Measurements from ENCODE around the gene ATP8B3.

The ATP8B3 gene

DNA sequence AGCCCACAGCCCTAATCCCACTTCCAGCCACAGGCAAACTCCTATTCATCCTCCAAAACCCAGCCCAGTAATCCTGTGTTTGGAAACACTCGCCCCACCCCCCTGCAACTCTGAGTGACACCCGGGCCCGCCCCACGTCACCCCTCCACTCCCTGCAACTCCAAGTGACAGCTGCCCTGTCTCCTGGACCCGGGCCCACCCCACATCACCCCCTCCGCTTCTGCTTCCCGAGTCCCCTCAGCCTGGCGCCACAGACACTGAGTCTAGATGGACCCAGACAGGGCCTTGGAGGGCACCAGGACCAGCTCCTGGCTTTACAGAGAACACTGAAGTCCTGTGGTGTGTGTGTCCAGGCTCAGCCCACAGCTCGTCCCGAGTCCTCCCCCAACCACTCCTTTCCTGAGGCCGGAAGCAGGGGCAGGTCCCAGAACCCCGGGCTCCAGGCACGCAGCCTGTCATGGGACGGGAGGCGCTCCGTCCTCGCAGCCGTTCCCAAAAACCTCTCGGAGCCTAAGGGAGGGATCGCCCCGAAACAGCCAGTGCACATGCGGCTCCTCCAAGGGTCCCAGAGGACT lies 28.6 kb upstream of the ATP8B3 start:
- in situ Hi-C loops (cut with HindIII; ENCODE audit: low sequenced_read_pairs): no loop called here
- H3K4me3 ChIP-seq (ENCODE audit: low read depth, low read length): no peak overlapping the region
- DNase-seq (ENCODE audit: low read depth): no peak
- TF ChIP-seq, protein P1, sequence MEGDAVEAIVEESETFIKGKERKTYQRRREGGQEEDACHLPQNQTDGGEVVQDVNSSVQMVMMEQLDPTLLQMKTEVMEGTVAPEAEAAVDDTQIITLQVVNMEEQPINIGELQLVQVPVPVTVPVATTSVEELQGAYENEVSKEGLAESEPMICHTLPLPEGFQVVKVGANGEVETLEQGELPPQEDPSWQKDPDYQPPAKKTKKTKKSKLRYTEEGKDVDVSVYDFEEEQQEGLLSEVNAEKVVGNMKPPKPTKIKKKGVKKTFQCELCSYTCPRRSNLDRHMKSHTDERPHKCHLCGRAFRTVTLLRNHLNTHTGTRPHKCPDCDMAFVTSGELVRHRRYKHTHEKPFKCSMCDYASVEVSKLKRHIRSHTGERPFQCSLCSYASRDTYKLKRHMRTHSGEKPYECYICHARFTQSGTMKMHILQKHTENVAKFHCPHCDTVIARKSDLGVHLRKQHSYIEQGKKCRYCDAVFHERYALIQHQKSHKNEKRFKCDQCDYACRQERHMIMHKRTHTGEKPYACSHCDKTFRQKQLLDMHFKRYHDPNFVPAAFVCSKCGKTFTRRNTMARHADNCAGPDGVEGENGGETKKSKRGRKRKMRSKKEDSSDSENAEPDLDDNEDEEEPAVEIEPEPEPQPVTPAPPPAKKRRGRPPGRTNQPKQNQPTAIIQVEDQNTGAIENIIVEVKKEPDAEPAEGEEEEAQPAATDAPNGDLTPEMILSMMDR (IDR thresholded peaks at IDR 0.05; ENCODE audit: low read depth, low read length, missing control alignments): no peak

DNA sequence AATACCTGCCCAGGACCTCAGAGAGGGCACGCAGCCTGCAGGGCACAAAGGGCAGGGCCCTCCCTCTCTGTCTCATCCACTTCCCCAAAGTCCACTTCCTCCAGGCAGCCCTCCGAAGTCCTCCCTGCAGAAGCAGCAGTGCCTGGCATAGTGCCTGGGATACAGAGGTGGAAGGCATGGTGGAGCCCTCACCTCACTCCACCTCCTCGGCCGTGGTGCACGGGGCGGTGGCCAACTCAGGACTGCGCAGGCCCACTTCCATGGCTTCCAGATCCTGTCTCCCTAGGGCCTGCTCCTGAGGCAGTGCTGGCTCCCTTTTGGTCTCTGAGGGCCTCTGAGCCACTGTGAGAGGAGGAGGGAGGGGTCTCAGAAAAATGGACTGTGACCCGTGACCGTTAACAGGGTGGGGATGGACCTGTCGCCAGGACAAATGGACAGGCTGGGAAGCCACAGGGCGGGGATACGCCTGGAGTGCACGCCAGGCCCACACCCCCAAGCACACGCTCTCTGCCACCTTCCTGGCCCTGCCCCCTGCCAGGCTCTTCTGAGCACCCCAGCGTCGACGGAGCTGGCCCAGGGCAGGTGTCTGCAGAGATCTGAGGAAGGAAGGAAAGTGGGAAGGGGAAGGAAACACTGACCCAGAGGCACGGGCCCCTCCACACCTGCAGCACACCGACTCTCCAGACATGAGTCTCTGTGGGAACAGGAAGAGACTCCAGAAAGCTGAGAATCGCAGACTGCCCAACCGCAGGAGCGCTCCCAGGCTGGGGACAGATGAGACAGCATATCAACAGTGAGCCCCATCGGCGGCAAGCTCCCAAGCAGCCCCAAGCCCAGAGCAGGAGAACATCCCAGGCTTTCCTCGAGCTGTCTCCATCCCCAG lies 27.8 kb upstream of the ATP8B3 start:
- TF ChIP-seq, protein P1 (IDR thresholded peaks at IDR 0.05; ENCODE audit: low read depth, low read length, missing control alignments): no peak
- no peak for DNase-seq (ENCODE audit: low read depth)
- in situ Hi-C loops (cut with HindIII; ENCODE audit: low sequenced_read_pairs): no loop called here
- H3K4me3 ChIP-seq (ENCODE audit: low read depth, low read length): no peak overlapping the region

DNA sequence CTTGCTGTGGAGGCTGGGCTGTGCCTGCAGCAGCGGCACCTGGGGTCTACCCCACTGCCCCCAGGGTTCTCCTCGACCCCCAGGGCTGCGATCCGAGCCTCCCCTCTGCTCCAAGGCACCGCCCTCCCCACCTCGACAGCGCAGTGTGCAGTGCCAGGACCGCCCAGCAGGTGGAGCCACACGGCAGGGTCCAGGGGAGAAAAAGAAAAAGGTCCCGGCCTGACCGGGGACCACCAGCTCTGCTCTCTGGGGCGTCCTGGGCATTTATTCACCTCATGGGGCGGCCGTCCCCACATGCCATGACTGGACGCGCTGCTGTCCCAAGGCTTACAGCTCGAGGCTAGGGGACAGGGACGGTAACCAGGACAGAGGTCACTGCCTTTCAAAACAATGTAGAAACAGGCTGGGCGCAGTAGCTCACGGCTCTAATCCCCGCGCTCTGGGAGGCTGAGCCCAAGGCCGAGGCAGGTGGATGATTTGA lies 25.6 kb upstream of the ATP8B3 start:
- TF ChIP-seq, protein P1 (IDR thresholded peaks at IDR 0.05; ENCODE audit: low read depth, low read length, missing control alignments): peak; percentile 98
- no peak overlapping the region for H3K4me3 ChIP-seq (ENCODE audit: low read depth, low read length)
- no peak for DNase-seq (ENCODE audit: low read depth)
- in situ Hi-C loops (cut with HindIII; ENCODE audit: low sequenced_read_pairs): no loop called here

DNA sequence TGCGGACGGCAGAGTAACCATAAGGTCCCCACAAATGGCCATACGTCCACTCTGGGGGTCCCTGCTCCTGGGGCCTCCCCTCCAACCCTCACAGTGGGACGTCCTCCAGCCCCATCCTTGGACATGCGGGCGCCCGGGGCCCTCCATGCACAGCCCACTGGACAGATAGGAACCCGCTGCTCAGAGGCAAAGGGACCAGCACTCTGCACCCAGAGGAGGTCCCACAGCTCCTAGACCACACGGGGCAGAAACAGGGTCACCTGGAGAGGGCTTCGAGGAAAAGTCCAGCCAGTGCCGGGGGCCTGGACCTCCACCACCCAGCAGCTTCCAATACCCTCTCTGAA lies 25.1 kb upstream of the ATP8B3 start:
- TF ChIP-seq, protein P1 (IDR thresholded peaks at IDR 0.05; ENCODE audit: low read depth, low read length, missing control alignments): no peak
- DNase-seq (ENCODE audit: low read depth): no peak
- in situ Hi-C loops (cut with HindIII; ENCODE audit: low sequenced_read_pairs): no loop called here
- H3K4me3 ChIP-seq (ENCODE audit: low read depth, low read length): no peak overlapping the region

DNA sequence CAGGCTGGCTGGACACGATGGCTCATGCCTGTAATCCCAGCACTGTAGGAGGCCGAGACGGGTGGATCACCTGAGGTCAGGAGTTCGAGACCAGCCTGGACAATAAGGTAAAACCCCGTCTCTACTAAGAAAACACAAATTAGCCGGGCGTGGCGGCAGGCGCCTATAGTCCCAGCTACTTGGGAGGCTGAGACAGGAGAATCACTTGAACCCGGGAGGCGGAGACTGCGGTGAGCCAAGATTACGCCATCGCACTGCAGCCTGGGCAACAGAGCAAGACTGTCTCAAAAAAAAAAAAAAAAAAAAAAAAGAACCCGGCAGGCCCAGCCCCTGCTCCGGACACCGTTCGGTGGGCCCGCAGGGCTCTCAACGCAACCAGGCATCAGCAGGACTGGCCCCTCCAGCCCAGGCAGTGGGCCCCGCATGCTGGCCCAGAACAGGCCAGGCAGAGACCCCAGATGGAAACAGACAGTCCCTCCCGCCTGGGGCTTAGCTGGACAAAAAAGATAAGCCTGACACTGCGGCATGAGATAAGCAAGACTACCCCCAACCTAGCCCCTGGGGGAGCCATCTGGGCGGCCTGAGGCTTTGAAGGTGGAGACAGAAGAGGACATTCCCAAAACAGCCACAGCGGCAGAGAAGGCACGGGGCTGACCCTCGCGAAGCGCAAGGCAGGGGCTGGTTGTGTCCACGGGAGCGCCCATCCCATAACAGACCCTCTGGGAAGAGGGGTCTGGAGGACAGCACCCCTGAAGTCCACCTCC lies 24.6 kb upstream of the ATP8B3 start:
- H3K4me3 ChIP-seq (ENCODE audit: low read depth, low read length): no peak overlapping the region
- DNase-seq (ENCODE audit: low read depth): no peak
- TF ChIP-seq, protein P1 (IDR thresholded peaks at IDR 0.05; ENCODE audit: low read depth, low read length, missing control alignments): no peak
- in situ Hi-C loops (cut with HindIII; ENCODE audit: low sequenced_read_pairs): no loop called here

DNA sequence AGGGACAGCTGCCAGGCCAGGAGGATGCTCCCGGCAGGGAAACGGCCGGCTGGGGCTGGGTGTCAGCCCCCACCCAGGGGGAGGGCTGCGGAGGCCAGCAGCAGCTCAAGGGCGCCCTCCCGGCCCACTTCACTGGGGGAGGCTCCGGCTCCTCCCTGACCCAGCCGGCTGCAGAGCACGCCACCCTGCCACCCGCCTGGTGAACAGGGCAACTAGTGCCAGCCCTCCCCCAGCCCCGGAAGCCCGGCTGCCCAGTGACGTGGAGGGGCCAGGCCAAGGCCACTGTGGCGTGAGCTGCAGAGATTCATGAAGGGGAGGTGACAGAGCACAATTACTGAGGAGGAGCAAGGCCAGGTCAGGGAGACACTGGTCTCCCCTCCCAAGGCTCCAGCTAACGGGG lies 21.5 kb upstream of the ATP8B3 start:
- in situ Hi-C loops (cut with HindIII; ENCODE audit: low sequenced_read_pairs): no loop called here
- no peak overlapping the region for H3K4me3 ChIP-seq (ENCODE audit: low read depth, low read length)
- DNase-seq (ENCODE audit: low read depth): no peak
- TF ChIP-seq, protein P1 (IDR thresholded peaks at IDR 0.05; ENCODE audit: low read depth, low read length, missing control alignments): no peak
